Muscle layer of colon (tissue), 2 donors: Measurements from ENCODE around the gene GPHN.

Experiments
- H3K27ac ChIP-seq: one replicate; pipeline ENCODE4 v1.7.0; 2013; ENCODE audit warnings: low read depth, mild to moderate bottlenecking, low read length, moderate library complexity
- H3K27me3 ChIP-seq, 2 donors: one replicate each; pipeline ENCODE4 v1.7.0; 2013; ENCODE audit warnings: low read length in 2 of 2, mild to moderate bottlenecking in 2 of 2; ENCODE audit not compliant: insufficient read depth in 2 of 2, control insufficient read depth in 1 of 2
- H3K36me3 ChIP-seq: one replicate; pipeline ENCODE4 v1.7.0; 2013; ENCODE audit warnings: mild to moderate bottlenecking, low read length; ENCODE audit not compliant: insufficient read depth
- H3K4me1 ChIP-seq: one replicate; pipeline ENCODE4 v1.7.0; 2013; ENCODE audit warnings: mild to moderate bottlenecking, low read length; ENCODE audit not compliant: insufficient read depth
- H3K4me3 ChIP-seq, 2 donors: one replicate each; pipeline ENCODE4 v1.7.0; 2013; ENCODE audit warnings: low read length in 2 of 2, low read depth in 1 of 2, mild to moderate bottlenecking in 1 of 2, moderate library complexity in 1 of 2
- H3K9ac ChIP-seq: one replicate; pipeline ENCODE4 v1.7.0; 2013; ENCODE audit warnings: low read length
- H3K9me3 ChIP-seq: one replicate; pipeline ENCODE4 v1.7.0; 2013; ENCODE audit warnings: mild to moderate bottlenecking, low read length
- donor health status: abdominal sarcoma.
- donor health status: Adenocarcinoma of cecum.

Gene GPHN

DNA sequence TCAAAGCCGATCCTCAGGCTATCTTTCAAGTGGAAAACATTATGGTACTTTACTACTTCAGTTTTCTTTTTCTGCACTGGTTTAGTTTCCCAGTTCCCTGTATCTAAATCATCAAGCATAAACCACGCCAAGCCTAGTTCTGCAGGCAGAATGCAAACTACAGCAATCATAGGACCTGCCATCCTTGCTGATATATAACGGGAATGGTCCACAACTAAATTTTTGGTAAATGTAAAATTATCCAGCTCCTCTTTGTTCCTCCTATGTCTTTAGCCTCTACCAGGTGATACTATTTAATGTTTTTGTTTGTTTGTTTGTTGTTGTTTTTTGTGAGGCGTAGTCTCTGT lies 714.0 kb downstream of the GPHN start:
- Histone ChIP-seq H3K9me3 (no peaks in the 10 kb centered on the region), H3K4me1 (no peaks in the 10 kb centered on the region), H3K27me3 (no peaks in the 10 kb centered on the region), H3K4me3 (no peak overlapping the region), H3K27ac (no peak overlapping the region), H3K36me3 (no peaks in the 10 kb centered on the region), H3K9ac (no peak overlapping the region)

DNA sequence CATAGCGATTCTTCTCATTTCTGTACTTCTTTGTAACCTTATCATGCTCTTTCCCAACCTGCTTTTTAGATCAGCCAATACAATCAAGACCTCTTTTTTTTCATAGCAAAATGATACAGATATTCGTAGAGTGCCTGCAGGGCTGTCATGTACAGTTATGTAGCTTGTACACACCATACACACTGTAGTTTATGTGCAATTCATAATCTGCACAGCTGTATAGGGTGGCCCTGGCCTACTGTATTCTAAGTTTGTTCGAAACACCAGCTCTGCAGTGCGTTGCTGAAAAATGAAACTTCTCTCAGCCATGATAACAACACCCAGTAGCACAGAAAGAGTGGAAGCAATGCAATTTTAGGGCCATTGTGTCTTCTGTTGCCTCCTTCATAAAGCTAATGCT lies 717.6 kb downstream of the GPHN start:
- no peaks in the 10 kb centered on the region for H3K4me1 ChIP-seq
- no peak overlapping the region for H3K4me3 ChIP-seq
- no peaks in the 10 kb centered on the region for H3K27me3 ChIP-seq
- no peak overlapping the region for H3K9ac ChIP-seq
- no peaks in the 10 kb centered on the region for H3K36me3 ChIP-seq
- no peak overlapping the region for H3K27ac ChIP-seq
- no peaks in the 10 kb centered on the region for H3K9me3 ChIP-seq

DNA sequence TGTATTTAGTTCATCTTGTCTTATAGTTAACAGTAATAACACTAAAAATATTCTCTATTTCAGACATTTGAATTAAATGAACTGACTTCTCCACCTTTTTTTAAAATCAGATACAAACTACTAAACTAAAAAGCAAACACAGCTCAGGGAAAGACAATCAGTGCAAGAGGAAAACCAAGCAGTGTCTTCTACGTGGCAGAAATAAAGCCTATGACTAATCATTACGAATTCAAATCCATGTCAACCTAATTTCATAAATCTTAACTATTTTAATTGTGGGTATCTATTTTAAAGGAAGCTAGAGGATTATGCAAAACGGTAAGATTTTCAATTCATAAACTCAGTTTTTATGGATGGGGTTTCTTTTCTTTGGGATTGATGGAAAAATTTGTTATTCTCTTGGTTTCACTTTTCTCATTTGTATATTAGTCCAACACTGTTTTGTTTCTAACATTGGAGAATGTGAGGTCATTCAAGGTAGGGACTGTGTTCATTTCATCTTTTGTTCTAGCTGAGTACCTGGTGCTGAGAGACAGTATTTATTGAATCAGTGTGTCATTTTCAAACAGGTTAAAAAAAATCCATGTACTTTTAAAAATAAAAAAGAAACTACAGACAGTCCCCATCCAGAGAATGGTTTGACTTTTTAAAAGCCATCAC lies 720.5 kb downstream of the GPHN start:
- Histone ChIP-seq H3K4me1 (no peaks in the 10 kb centered on the region), H3K36me3 (no peaks in the 10 kb centered on the region), H3K4me3 (no peak overlapping the region), H3K9me3 (no peaks in the 10 kb centered on the region), H3K27ac (no peak overlapping the region), H3K27me3 (no peaks in the 10 kb centered on the region), H3K9ac (no peak overlapping the region)
